GM13977 (cell line): ENCODE results near the gene AP3B1.

Experiments
- DNase-seq: peaks from one replicate; pipeline ENCODE4 v3.0.0; 2012; ENCODE audit warnings: low spot score
- in situ Hi-C: fragments of 300-500 bp; cut with MboI; formaldehyde crosslinking; loops from one replicate; pipeline ENCODE4 v1.12.0; 2022; ENCODE audit warnings: low sequenced_read_pairs, low pct_unique_long_range_greater_than_20kb, mixed read lengths, inconsistent platforms; ENCODE audit not compliant: unreplicated experiment
- TF ChIP-seq, protein P1 (sequence below): IDR thresholded peaks from 2 replicates; pipeline ENCODE4 v1.5.1; 2012; ENCODE audit warnings: mild to moderate bottlenecking, control low read depth; ENCODE audit not compliant: insufficient read depth; ENCODE audit errors: extremely low read depth, missing control alignments

Gene AP3B1, protein sequence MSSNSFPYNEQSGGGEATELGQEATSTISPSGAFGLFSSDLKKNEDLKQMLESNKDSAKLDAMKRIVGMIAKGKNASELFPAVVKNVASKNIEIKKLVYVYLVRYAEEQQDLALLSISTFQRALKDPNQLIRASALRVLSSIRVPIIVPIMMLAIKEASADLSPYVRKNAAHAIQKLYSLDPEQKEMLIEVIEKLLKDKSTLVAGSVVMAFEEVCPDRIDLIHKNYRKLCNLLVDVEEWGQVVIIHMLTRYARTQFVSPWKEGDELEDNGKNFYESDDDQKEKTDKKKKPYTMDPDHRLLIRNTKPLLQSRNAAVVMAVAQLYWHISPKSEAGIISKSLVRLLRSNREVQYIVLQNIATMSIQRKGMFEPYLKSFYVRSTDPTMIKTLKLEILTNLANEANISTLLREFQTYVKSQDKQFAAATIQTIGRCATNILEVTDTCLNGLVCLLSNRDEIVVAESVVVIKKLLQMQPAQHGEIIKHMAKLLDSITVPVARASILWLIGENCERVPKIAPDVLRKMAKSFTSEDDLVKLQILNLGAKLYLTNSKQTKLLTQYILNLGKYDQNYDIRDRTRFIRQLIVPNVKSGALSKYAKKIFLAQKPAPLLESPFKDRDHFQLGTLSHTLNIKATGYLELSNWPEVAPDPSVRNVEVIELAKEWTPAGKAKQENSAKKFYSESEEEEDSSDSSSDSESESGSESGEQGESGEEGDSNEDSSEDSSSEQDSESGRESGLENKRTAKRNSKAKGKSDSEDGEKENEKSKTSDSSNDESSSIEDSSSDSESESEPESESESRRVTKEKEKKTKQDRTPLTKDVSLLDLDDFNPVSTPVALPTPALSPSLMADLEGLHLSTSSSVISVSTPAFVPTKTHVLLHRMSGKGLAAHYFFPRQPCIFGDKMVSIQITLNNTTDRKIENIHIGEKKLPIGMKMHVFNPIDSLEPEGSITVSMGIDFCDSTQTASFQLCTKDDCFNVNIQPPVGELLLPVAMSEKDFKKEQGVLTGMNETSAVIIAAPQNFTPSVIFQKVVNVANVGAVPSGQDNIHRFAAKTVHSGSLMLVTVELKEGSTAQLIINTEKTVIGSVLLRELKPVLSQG

DNA sequence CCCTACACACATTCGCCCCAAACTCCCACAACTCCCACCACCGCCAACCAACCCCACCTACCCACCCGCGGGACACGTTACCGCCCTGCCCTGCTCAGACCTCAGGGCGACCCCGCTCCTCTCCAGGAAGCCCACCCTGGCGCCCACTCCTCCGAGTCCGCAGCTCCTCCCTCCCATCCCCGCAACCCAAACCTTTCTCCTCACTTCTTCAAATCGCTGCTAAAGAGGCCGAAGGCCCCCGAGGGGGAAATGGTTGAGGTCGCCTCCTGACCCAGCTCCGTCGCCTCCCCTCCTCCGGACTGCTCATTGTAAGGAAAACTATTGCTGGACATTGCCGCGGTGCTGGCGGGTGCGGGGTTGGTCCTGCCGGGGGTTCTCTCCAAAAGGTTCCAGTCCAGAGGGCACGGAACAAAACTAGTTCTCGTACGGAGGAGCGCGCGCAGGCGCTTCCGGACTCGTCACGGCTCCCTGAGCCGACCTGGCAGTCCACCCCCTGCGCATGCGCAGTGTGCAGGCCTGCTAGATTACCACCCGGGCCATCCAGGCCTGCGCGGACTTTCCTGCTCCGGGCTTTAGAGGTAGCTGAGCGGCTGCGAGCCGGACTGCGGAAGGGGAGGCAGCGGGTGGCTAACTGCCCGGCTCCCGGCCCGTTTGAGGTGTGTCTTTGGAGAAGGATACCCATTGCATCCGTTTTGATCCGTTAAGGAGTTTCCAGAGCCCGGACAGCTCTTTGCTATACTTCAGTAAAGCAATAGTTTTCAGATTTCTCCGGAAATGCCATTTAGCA is at the start of gene AP3B1:
Gene AP3B1 (minus strand): TSS at position 451 of the 787 bp plus-strand sequence. CDS start 119 bp downstream, at position 332.
- in situ Hi-C loops: no loop called here
- peak; percentile 95 for DNase-seq

DNA sequence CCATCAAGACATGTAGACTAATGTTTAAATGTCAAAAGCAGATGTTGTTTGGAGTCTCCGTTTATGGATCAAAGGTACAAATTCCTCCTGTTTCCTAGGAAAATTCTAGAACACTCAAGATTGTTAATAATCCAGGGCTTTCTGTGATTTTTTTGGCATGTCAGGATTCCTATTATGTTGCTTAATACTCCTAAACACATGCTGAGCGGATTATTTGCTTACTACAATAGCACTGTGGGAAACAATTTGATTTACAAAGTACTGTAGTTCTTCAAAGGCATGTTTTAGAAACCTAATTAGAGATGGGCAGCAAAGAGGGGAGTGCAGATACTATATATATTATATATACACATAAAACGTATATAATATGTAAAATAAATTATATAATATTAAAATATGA is 46.9 kb upstream of the AP3B1 start:
- in situ Hi-C loops: no loop called here
- no peak for DNase-seq
- TF ChIP-seq, protein P1, sequence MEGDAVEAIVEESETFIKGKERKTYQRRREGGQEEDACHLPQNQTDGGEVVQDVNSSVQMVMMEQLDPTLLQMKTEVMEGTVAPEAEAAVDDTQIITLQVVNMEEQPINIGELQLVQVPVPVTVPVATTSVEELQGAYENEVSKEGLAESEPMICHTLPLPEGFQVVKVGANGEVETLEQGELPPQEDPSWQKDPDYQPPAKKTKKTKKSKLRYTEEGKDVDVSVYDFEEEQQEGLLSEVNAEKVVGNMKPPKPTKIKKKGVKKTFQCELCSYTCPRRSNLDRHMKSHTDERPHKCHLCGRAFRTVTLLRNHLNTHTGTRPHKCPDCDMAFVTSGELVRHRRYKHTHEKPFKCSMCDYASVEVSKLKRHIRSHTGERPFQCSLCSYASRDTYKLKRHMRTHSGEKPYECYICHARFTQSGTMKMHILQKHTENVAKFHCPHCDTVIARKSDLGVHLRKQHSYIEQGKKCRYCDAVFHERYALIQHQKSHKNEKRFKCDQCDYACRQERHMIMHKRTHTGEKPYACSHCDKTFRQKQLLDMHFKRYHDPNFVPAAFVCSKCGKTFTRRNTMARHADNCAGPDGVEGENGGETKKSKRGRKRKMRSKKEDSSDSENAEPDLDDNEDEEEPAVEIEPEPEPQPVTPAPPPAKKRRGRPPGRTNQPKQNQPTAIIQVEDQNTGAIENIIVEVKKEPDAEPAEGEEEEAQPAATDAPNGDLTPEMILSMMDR: no peak

More for the DNA sequence above, at the start of gene AP3B1:
- TF ChIP-seq, protein P1: no peak

DNA sequence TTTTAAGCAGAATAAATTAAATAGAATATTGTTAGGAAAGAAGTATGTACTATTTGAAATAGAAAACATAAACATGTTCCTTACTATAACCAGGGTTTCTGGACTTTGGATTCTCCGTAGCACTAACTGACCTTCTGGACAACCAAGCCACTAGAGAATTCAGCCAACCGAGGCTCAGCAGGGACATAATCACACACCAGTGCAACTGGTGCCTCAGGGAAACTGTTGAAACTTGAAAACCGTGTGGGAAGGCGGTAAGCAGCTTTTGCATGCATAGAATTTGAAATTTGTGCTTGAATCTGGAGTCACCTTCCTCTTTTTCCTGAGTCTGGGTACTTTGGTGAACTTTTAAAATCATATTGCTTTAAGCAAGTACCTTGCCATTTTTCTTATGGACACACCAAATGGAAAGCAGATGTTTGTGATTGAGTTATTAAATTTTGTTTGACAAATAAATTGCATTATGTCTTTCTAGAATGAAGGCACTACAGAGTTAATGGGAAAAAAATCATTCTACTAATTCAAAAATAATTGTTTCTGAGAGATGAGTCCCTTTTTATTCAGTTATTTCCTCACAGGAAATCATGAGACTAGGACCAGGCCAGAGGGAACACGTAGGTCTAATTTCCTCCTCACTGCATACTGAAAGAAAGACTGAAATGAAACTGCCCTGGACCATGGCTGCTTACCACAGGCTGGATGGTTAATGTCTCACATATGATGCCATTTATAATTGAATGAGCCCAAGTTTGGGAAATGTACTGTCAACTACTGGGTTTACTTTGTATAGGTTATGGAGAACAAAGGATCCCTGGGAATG is 45.3 kb upstream of the AP3B1 start:
- in situ Hi-C loops: no loop called here
- DNase-seq: no peak
- TF ChIP-seq, protein P1: no peak

- TF ChIP-seq, protein P1: no peak
- in situ Hi-C loops: no loop called here
- DNase-seq: no peak
Measured at GRCh38 chr5:78336698-78337097, 42.2 kb upstream of the AP3B1 start.

DNA sequence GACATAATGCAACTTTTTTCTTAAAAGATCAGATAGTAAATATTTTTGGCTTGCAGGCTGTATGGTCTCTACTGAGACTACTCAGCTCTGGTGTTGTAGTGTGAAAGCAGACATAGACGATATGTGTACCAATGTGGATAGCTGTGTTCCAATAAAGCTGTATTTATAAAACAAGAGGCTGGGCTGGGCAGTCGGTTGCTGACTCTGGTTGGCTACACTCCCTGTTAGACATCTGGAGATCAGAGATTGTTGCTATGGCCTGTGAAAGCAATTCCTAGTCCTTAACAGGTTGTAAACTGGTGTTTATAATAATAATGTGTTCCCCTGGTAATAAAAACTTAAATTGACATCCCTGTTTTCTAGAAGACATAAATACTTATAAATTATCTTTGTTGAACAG is 41.5 kb upstream of the AP3B1 start:
- in situ Hi-C loops: no loop called here

More for the DNA sequence above, 41.5 kb upstream of the AP3B1 start:
- TF ChIP-seq, protein P1: no peak
- no peak for DNase-seq
